IPS DF 6.9 (cell line): Measurements from ENCODE around the gene CD1E.

Experiments
- DNase-seq: peaks from one replicate; pipeline ENCODE4 v3.0.0-alpha.2; 2013; ENCODE audit warnings: low read depth, low spot score
- H3K27ac ChIP-seq: one replicate; pipeline ENCODE4 v1.5.1; 2013; ENCODE audit warnings: low read length, control low read depth
- H3K27me3 ChIP-seq: 2 replicates; pipeline ENCODE4 v1.6.1; 2013; ENCODE audit warnings: mild to moderate bottlenecking, low read length; ENCODE audit not compliant: control insufficient read depth, insufficient read depth
- H3K36me3 ChIP-seq: 2 replicates; pipeline ENCODE4 v1.6.1; 2013; ENCODE audit warnings: low read length; ENCODE audit not compliant: control insufficient read depth, insufficient read depth
- H3K4me1 ChIP-seq: 2 replicates; pipeline ENCODE4 v1.6.1; 2013; ENCODE audit warnings: low read length; ENCODE audit not compliant: control insufficient read depth, insufficient read depth
- H3K4me3 ChIP-seq: 2 replicates; pipeline ENCODE4 v1.5.1; 2013; ENCODE audit warnings: mild to moderate bottlenecking, low read length
- H3K9me3 ChIP-seq: 2 replicates; pipeline ENCODE4 v1.6.1; 2013; ENCODE audit warnings: low read length, inconsistent platforms; ENCODE audit not compliant: control insufficient read depth, insufficient read depth
- WGBS: extraction: QIAGEN DNeasy Blood & Tissue Kit; methylation state at CpG from one replicate; pipeline ENCODE4 v1.1.7; 2013; ENCODE audit warnings: mixed read lengths, missing lambda C conversion rate; ENCODE audit not compliant: insufficient read length, insufficient coverage; 5-methylcytosine and 5-hydroxymethylcytosine counted together

The CD1E gene

GRCh38 chr1:158353303-158354075, at the start of gene CD1E:
CD1E (plus strand) TSS chr1:158353894; CDS start chr1:158353989, 95 bp downstream.
- no peaks in the 10 kb centered on the region for H3K9me3 ChIP-seq
- WGBS: no CpG with 5 or more reads among the region's 6 CpGs
- H3K36me3 ChIP-seq: no peaks in the 10 kb centered on the region
- H3K27ac ChIP-seq: no peak within 1 kb of the TSS
- no peak within 1 kb of the TSS for H3K4me3 ChIP-seq
- H3K27me3 ChIP-seq: no peaks in the 10 kb centered on the region
- no peaks in the 10 kb centered on the region for H3K4me1 ChIP-seq
- DNase-seq: no peak

DNA sequence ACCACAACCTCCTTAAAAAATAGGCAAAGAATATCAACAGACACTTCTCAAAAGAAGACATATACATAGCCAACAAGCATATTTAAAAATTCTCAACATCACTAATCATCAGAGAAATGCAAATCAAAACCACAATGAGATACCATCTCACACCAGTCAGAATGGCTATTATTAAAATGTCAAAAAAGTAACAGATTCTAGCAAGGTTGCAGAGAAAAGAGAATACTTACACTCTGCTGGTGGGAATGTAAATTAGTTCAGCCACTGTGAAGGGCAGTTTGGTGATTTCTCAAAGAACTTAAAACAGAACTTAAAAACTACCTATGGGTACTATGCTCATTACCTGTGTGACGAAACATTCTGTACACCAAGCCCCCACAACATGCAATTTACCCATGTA, 43.1 kb upstream of the CD1E start:
- Histone ChIP-seq H3K4me1 (no peaks in the 10 kb centered on the region), H3K9me3 (no peaks in the 10 kb centered on the region), H3K4me3 (no peak overlapping the region), H3K27me3 (no peaks in the 10 kb centered on the region), H3K27ac (no peak overlapping the region), H3K36me3 (no peaks in the 10 kb centered on the region)
- DNase-seq: no peak
- no CpG with 5 or more reads among the region's 1 CpG for WGBS

GRCh38 chr1:158311066-158311465, 42.6 kb upstream of the CD1E start:
- no peaks in the 10 kb centered on the region for H3K36me3 ChIP-seq
- no peaks in the 10 kb centered on the region for H3K9me3 ChIP-seq
- no peak for DNase-seq
- H3K27me3 ChIP-seq: no peaks in the 10 kb centered on the region
- H3K4me1 ChIP-seq: no peaks in the 10 kb centered on the region
- no CpG with 5 or more reads among the region's 2 CpGs for WGBS
- H3K27ac ChIP-seq: no peak overlapping the region
- no peak overlapping the region for H3K4me3 ChIP-seq

DNA sequence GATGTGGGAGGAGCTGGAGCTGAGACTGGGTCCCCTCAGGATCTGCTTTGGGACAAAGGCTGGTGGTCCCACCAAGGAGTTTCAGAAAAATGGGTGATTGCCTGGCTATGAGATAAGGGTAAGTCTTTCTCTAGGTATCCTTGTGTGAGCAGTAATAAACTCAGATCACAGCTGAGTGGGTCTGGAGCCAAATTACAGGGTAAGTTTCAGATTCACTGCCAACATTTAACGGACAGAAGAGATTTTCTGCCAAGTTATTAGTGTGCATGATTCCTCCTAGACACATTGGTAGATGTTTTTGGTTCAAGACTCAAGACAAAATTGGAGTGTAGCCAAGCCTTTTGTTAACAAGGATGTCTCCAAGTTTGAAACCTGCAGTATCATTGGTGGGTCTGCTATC, 29.8 kb upstream of the CD1E start:
- H3K36me3 ChIP-seq: no peaks in the 10 kb centered on the region
- WGBS: no CpG with 5 or more reads among the region's 1 CpG
- no peaks in the 10 kb centered on the region for H3K9me3 ChIP-seq
- no peaks in the 10 kb centered on the region for H3K27me3 ChIP-seq
- H3K4me3 ChIP-seq: no peak overlapping the region
- no peaks in the 10 kb centered on the region for H3K4me1 ChIP-seq
- no peak overlapping the region for H3K27ac ChIP-seq
- no peak for DNase-seq

GRCh38 chr1:158324395-158324794, 29.3 kb upstream of the CD1E start:
- Histone ChIP-seq H3K27ac (no peak overlapping the region), H3K36me3 (no peaks in the 10 kb centered on the region), H3K4me1 (no peaks in the 10 kb centered on the region), H3K9me3 (no peaks in the 10 kb centered on the region), H3K27me3 (no peaks in the 10 kb centered on the region), H3K4me3 (no peak overlapping the region)
- WGBS: no CpG with 5 or more reads among the region's 4 CpGs
- no peak for DNase-seq

DNA sequence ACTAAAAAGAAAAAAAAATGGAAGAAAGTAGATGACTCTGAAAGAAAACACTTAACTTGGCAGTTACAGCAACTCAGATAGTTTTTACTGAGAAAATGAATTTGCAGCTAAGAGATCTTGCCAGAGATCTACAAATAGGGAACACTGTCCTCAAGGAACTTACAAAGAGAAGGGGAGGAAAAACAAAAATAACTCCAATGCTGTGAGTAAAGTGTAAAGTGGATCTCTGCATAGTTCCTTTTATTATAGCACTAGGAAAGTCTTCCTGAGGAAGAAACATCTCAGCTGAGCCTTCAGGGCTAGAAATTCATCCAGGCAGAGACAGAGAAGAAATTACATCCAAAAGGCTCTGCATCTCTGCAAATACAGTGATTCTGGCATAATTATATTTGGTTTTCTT, 26.2 kb upstream of the CD1E start:
- DNase-seq: no peak
- H3K4me3 ChIP-seq: no peak overlapping the region
- no peaks in the 10 kb centered on the region for H3K4me1 ChIP-seq
- no peaks in the 10 kb centered on the region for H3K9me3 ChIP-seq
- H3K27ac ChIP-seq: no peak overlapping the region
- H3K27me3 ChIP-seq: no peaks in the 10 kb centered on the region
- no peaks in the 10 kb centered on the region for H3K36me3 ChIP-seq

DNA sequence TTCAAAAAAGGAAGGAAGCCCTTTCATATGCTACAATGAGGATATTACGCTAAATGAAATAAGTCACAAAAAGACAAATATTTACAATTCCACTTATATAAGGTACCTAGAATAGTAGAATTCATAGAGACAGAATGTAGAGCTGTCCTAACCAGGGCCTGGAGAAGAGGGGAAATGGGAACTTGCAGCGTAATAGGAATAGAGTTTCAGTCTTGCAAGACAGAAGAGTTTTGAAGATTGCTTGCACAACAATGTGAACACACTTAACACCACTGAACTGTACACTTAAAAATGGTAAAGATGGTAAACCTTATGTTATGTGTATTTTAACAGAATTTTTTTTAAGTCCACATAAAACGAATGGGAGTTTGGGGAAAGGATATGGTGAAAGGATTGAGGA, 25.3 kb upstream of the CD1E start:
- Histone ChIP-seq H3K4me3 (no peak overlapping the region), H3K36me3 (no peaks in the 10 kb centered on the region), H3K4me1 (no peaks in the 10 kb centered on the region), H3K27ac (no peak overlapping the region), H3K27me3 (no peaks in the 10 kb centered on the region), H3K9me3 (no peaks in the 10 kb centered on the region)
- DNase-seq: no peak
- 100% methylated on average over 1 of the region's 3 CpGs for WGBS

- H3K36me3 ChIP-seq: no peaks in the 10 kb centered on the region
- H3K9me3 ChIP-seq: no peaks in the 10 kb centered on the region
- no peak overlapping the region for H3K27ac ChIP-seq
- no peaks in the 10 kb centered on the region for H3K4me1 ChIP-seq
- DNase-seq: no peak
- no peaks in the 10 kb centered on the region for H3K27me3 ChIP-seq
- H3K4me3 ChIP-seq: no peak overlapping the region
- WGBS: no CpG with 5 or more reads among the region's 7 CpGs
Observed at GRCh38 chr1:158329300-158329699, 24.4 kb upstream of the CD1E start.

GRCh38 chr1:158329733-158330132, 24.0 kb upstream of the CD1E start:
- no peak overlapping the region for H3K4me3 ChIP-seq
- H3K27me3 ChIP-seq: no peaks in the 10 kb centered on the region
- no peaks in the 10 kb centered on the region for H3K36me3 ChIP-seq
- H3K27ac ChIP-seq: no peak overlapping the region
- no peaks in the 10 kb centered on the region for H3K4me1 ChIP-seq
- H3K9me3 ChIP-seq: no peaks in the 10 kb centered on the region
- no CpG with 5 or more reads among the region's 3 CpGs for WGBS
- no peak for DNase-seq

- DNase-seq: no peak
- Histone ChIP-seq H3K27ac (no peak overlapping the region), H3K4me1 (no peaks in the 10 kb centered on the region), H3K4me3 (no peak overlapping the region), H3K27me3 (no peaks in the 10 kb centered on the region), H3K9me3 (no peaks in the 10 kb centered on the region), H3K36me3 (no peaks in the 10 kb centered on the region)
- WGBS: no CpG with 5 or more reads among the region's 11 CpGs
Observed at GRCh38 chr1:158330391-158331105, 23.1 kb upstream of the CD1E start.

- no peak for DNase-seq
- no CpG with 5 or more reads among the region's 1 CpG for WGBS
- no peaks in the 10 kb centered on the region for H3K9me3 ChIP-seq
- no peak overlapping the region for H3K27ac ChIP-seq
- no peaks in the 10 kb centered on the region; the same call in 1 of the 2 replicates for H3K4me1 ChIP-seq
- H3K36me3 ChIP-seq: no peaks in the 10 kb centered on the region; the same call in 1 of the 2 replicates
- H3K27me3 ChIP-seq: no peaks in the 10 kb centered on the region
- H3K4me3 ChIP-seq: no peak overlapping the region
Observed at GRCh38 chr1:158331106-158331425, 22.6 kb upstream of the CD1E start.
